GM12891 (cell line): ENCODE results near the gene SAV1.

ENCODE experiments used
- POLR2A ChIP-seq: IDR thresholded peaks from 2 replicates; pipeline ENCODE4 v1.6.1; 2011; ENCODE audit warnings: low read depth, low read length, control low read depth
- TAF1 ChIP-seq: IDR thresholded peaks from 2 replicates; pipeline ENCODE4 v1.6.1; 2011; ENCODE audit warnings: low read depth, low read length, control low read depth

DNA sequence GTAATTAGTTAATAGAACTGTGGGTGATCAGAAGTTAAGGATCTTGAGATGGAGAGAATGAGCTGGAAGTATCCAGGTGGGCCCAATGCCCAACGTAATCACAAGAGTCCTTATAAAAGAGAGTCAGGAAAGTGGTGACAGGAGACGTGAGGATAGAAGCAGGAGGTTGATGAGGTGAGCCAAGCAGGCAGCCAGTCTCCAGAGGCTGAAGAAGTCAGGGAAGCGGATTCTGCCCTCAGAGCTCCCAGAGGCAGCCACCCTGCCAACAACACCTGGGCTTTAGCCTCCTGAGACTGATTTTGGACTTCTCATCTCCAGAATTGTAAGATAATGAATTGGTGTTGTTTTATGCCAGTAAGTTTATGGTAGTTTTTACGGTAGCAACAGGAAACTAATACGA lies 10.1 kb upstream of the SAV1 start:
- TF ChIP-seq POLR2A = no peak
- no peak for TF ChIP-seq TAF1
